ENCODE results near the gene BAZ2B.

GRCh38 chr2:159542101-159542500 lies 74.2 kb downstream of the BAZ2B start:
- no peak for TF ChIP-seq POLR2A (IDR thresholded peaks at IDR 0.05)
- TF ChIP-seq, protein P1, sequence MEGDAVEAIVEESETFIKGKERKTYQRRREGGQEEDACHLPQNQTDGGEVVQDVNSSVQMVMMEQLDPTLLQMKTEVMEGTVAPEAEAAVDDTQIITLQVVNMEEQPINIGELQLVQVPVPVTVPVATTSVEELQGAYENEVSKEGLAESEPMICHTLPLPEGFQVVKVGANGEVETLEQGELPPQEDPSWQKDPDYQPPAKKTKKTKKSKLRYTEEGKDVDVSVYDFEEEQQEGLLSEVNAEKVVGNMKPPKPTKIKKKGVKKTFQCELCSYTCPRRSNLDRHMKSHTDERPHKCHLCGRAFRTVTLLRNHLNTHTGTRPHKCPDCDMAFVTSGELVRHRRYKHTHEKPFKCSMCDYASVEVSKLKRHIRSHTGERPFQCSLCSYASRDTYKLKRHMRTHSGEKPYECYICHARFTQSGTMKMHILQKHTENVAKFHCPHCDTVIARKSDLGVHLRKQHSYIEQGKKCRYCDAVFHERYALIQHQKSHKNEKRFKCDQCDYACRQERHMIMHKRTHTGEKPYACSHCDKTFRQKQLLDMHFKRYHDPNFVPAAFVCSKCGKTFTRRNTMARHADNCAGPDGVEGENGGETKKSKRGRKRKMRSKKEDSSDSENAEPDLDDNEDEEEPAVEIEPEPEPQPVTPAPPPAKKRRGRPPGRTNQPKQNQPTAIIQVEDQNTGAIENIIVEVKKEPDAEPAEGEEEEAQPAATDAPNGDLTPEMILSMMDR (IDR thresholded peaks at IDR 0.05) = no peak

Data from lower leg skin (tissue), 3 donors.